RPMI7951 (cell line): Measurements from ENCODE around the gene LCN1. TPM values are rescaled to one million over a fixed set of nuclear protein-coding genes. Genes with fewer than 3 reads are reported as not detected.
A peak's percentile ranks its signal among the peaks of the same experiment; 100 is the strongest.
"Not testable (repeated sequence)": the region's sequence is repeated elsewhere in the genome, so short reads cannot be mapped to it uniquely, and the experiment has no call there.

ENCODE experiments used
- DNase-seq: peaks from one replicate; pipeline ENCODE4 v3.0.0-alpha.2; 2012; ENCODE audit warnings: low read depth
- total RNA-seq: library from RNA; depleted of rRNA; stranded (reverse); fragments of >200 nt; shearing (Covaris generic); gene quantifications from 2 replicates; pipeline ENCODE4 v1.2.3, GENCODE V29; 2014

Gene LCN1
- total RNA-seq, 1 experiment from 2014 or later: not detected

GRCh38 chr9:135546792-135547617, 25.8 kb downstream of the LCN1 start:
- DNase-seq: not testable (repeated sequence)

GRCh38 chr9:135547756-135548736, 26.8 kb downstream of the LCN1 start:
- no peak for DNase-seq

- not testable (repeated sequence) for DNase-seq
Measured at GRCh38 chr9:135549478-135550343, 28.5 kb downstream of the LCN1 start.

GRCh38 chr9:135550344-135550918, 29.2 kb downstream of the LCN1 start:
- no peak for DNase-seq

GRCh38 chr9:135551031-135551430, 29.8 kb downstream of the LCN1 start:
- no peak for DNase-seq

- no peak for DNase-seq
Measured at GRCh38 chr9:135551456-135551855, 30.2 kb downstream of the LCN1 start.

- no peak for DNase-seq
Measured at GRCh38 chr9:135552021-135552697, 30.9 kb downstream of the LCN1 start.

GRCh38 chr9:135552698-135553171, 31.5 kb downstream of the LCN1 start:
- no peak for DNase-seq

- DNase-seq: no peak
Measured at GRCh38 chr9:135554718-135555117, 33.5 kb downstream of the LCN1 start.

GRCh38 chr9:135555203-135555602, 34.0 kb downstream of the LCN1 start:
- DNase-seq: no peak

GRCh38 chr9:135555910-135556309, 34.7 kb downstream of the LCN1 start:
- no peak for DNase-seq

GRCh38 chr9:135559606-135560005, 38.4 kb downstream of the LCN1 start:
- DNase-seq: no peak

- DNase-seq: peak; percentile 18
Measured at GRCh38 chr9:135561391-135562234, 40.4 kb downstream of the LCN1 start, which contains the start of gene PAEP. PAEP (plus strand) TSS chr9:135561756.

- no peak for DNase-seq
Measured at GRCh38 chr9:135562235-135562745, 41.0 kb downstream of the LCN1 start.

- no peak for DNase-seq
Measured at GRCh38 chr9:135563039-135563476, 41.8 kb downstream of the LCN1 start.

- DNase-seq: no peak
Measured at GRCh38 chr9:135563858-135564257, 42.6 kb downstream of the LCN1 start.

GRCh38 chr9:135565141-135565628, 43.9 kb downstream of the LCN1 start:
- DNase-seq: no peak

- DNase-seq: no peak
Measured at GRCh38 chr9:135565636-135566035, 44.4 kb downstream of the LCN1 start.

GRCh38 chr9:135566552-135566951, 45.3 kb downstream of the LCN1 start:
- DNase-seq: no peak
